ENCODE results near the gene YOD1. TPM values are rescaled to one million over a fixed set of nuclear protein-coding genes. Genes with fewer than 3 reads are reported as not detected.

Gene YOD1
- total RNA-seq, 1 experiment from 2014 or later: 11.8 TPM

DNA sequence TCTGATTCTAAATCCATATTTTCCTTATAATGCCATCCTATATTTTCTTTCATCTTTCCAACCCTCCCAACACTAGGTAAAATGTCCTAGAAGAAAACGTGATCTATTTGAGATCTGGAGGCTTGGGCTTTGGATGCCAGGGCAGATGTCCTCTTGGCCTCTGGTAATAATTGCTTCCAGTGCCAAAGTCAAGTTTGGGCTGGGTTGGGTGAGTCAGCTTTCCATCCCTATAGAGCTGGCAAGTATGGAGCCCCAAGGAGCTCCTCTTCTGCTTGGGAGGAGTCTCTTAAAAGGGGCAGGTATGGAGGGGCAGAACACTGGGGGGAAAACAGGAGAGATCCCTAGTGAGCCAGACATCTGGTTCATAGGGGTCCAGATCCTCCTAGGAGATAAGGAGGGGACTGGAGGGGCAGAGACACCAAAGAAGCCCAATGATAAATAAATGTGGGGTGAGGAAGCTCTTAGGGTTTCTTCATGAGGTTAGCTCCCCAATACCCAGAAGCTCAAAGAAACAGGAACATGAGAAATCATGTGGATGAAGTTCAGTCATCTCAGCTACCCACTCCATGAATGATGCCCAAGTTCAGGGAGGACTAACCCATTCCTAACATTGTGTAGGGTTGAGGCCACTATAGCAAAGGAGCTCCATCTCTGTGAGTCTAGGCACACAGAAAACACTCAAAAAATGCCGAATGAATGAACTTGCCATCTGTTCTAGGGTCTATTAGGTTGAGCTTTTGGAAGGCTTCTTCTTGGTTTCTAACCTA is 21.9 kb downstream of the YOD1 start:
- H3K36me3 Mint-ChIP-seq (ENCODE audit: insufficient read depth, unreplicated experiment): peaks cover 24% of the 10 kb centered on the region
- TF ChIP-seq, protein P1, sequence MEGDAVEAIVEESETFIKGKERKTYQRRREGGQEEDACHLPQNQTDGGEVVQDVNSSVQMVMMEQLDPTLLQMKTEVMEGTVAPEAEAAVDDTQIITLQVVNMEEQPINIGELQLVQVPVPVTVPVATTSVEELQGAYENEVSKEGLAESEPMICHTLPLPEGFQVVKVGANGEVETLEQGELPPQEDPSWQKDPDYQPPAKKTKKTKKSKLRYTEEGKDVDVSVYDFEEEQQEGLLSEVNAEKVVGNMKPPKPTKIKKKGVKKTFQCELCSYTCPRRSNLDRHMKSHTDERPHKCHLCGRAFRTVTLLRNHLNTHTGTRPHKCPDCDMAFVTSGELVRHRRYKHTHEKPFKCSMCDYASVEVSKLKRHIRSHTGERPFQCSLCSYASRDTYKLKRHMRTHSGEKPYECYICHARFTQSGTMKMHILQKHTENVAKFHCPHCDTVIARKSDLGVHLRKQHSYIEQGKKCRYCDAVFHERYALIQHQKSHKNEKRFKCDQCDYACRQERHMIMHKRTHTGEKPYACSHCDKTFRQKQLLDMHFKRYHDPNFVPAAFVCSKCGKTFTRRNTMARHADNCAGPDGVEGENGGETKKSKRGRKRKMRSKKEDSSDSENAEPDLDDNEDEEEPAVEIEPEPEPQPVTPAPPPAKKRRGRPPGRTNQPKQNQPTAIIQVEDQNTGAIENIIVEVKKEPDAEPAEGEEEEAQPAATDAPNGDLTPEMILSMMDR (IDR thresholded peaks at IDR 0.05; ENCODE audit: insufficient read depth in 1 of 2, low read depth in 1 of 2, low read length in 1 of 2, severe bottlenecking in 1 of 2, unreplicated experiment in 1 of 2): no peak
- peaks cover 84% of the 10 kb centered on the region for H3K4me1 ChIP-seq
- POLR2A ChIA-PET: interaction anchor here (0.8 kb wide), 1 partner anchor 23 kb away, joined by 4 read pairs; no protein-coding TSS in a partner anchor
- H3K4me1 Mint-ChIP-seq (ENCODE audit: low read depth, unreplicated experiment): peaks cover 65% of the 10 kb centered on the region
- BruUV-seq (replicated peaks): no TSS peak
- CTCF ChIA-PET: no interaction called here
- intact Hi-C loops (cut with micrococcal nuclease; ENCODE audit: unreplicated experiment): no loop called here
- H3K9me3 Mint-ChIP-seq (ENCODE audit: unreplicated experiment): no peaks in the 10 kb centered on the region
- H3K27ac Mint-ChIP-seq (ENCODE audit: unreplicated experiment): no peak overlapping the region
- H3K4me3 Mint-ChIP-seq (ENCODE audit: unreplicated experiment): no peak overlapping the region
- no peak overlapping the region for H3K4me3 ChIP-seq (ENCODE audit: low read depth, low read length)
- no peaks in the 10 kb centered on the region for H3K27me3 Mint-ChIP-seq (ENCODE audit: insufficient read depth, unreplicated experiment)
- H3K27me3 ChIP-seq (replicated peaks; ENCODE audit: control insufficient read depth, insufficient read depth, low read length): no peaks in the 10 kb centered on the region
- no peak for DNase-seq
- peaks cover 3% of the 10 kb centered on the region; the same call in 1 of the 2 replicates for H3K36me3 ChIP-seq (ENCODE audit: control insufficient read depth, insufficient read depth, low read length)
- no peaks in the 10 kb centered on the region for H3K9me3 ChIP-seq

DNA sequence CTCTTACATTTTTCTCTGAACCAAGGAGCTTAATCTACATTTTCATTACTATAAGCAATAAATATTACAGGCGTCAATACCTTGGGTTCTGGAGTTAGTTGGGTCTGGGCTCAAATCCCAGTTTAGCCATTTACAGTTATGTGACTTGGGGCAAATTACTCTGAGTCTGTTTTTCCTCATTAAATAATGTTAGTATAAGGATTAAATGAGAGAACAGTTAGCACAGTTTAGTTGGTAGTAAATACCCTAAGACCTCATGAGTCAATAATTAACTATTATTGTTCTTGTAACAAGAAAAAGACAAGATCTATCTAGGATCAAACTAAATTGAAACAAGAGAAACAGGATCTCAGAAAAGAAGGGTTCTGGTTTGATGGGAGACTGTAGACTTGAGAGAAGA is 23.1 kb downstream of the YOD1 start:
- CTCF ChIA-PET: no interaction called here
- H3K4me3 ChIP-seq (ENCODE audit: low read depth, low read length): no peak overlapping the region
- no peaks in the 10 kb centered on the region for H3K9me3 ChIP-seq

DNA sequence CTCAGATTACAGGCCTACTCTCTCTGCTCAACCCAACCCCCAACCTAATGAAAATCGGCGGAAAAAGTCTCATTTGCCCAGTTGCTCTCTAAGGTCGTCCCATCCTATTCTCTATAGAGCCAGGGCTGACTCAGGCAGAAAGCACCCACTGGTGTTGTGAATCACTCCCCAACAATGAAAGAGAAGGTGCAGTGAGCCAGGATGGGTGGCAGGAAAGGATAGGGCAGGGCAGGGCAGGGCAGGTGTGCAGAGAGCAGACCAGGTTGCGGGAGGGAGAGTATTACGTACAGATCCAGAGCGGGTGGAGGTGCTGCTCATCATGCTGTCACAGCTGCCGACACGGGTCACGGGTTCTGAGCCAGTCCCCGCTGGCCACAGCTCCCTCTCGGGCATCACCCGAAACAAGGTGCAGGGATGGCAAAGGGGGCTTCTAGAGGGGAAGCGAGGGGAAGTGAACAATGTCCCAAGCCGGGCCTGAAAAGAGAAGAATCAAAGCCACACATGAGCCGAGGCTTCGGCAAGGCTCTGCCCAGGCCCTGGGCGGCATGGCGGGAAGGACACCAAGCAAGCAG is 23.7 kb downstream of the YOD1 start:
- Mint-ChIP-seq H3K4me1 (ENCODE audit: low read depth, unreplicated experiment) (peaks cover 57% of the 10 kb centered on the region), H3K9me3 (ENCODE audit: unreplicated experiment) (no peaks in the 10 kb centered on the region), H3K27ac (ENCODE audit: unreplicated experiment) (peak overlapping the region; percentile 63), H3K36me3 (ENCODE audit: insufficient read depth, unreplicated experiment) (peaks cover 41% of the 10 kb centered on the region), H3K27me3 (ENCODE audit: insufficient read depth, unreplicated experiment) (no peaks in the 10 kb centered on the region), H3K4me3 (ENCODE audit: unreplicated experiment) (peak overlapping the region; percentile 10)
- Histone ChIP-seq H3K4me3 (ENCODE audit: low read depth, low read length) (no peak overlapping the region), H3K9me3 (no peaks in the 10 kb centered on the region), H3K27me3 (replicated peaks; ENCODE audit: control insufficient read depth, insufficient read depth, low read length) (no peaks in the 10 kb centered on the region), H3K36me3 (ENCODE audit: control insufficient read depth, insufficient read depth, low read length) (peaks cover 5% of the 10 kb centered on the region; the same call in 1 of the 2 replicates), H3K4me1 (peaks cover 80% of the 10 kb centered on the region)
- DNase-seq: no peak
- BruUV-seq (replicated peaks): no TSS peak
- ChIA-PET CTCF (no interaction called here), POLR2A (no interaction called here)
- TF ChIP-seq, protein P1 (IDR thresholded peaks at IDR 0.05; ENCODE audit: insufficient read depth in 1 of 2, low read depth in 1 of 2, low read length in 1 of 2, severe bottlenecking in 1 of 2, unreplicated experiment in 1 of 2): no peak
- intact Hi-C loops (cut with micrococcal nuclease; ENCODE audit: unreplicated experiment): no loop called here

More for the DNA sequence above, 23.1 kb downstream of the YOD1 start:
- H3K27me3 Mint-ChIP-seq (ENCODE audit: insufficient read depth, unreplicated experiment): no peaks in the 10 kb centered on the region
- H3K4me1 Mint-ChIP-seq (ENCODE audit: low read depth, unreplicated experiment): peaks cover 63% of the 10 kb centered on the region
- no peaks in the 10 kb centered on the region for H3K27me3 ChIP-seq (replicated peaks; ENCODE audit: control insufficient read depth, insufficient read depth, low read length)
- intact Hi-C loops (cut with micrococcal nuclease; ENCODE audit: unreplicated experiment): no loop called here
- no TSS peak for BruUV-seq (replicated peaks)
- TF ChIP-seq, protein P1 (IDR thresholded peaks at IDR 0.05; ENCODE audit: insufficient read depth in 1 of 2, low read depth in 1 of 2, low read length in 1 of 2, severe bottlenecking in 1 of 2, unreplicated experiment in 1 of 2): no peak
- peaks cover 5% of the 10 kb centered on the region; the same call in 1 of the 2 replicates for H3K36me3 ChIP-seq (ENCODE audit: control insufficient read depth, insufficient read depth, low read length)
- H3K9me3 Mint-ChIP-seq (ENCODE audit: unreplicated experiment): no peaks in the 10 kb centered on the region
- H3K4me1 ChIP-seq: peaks cover 81% of the 10 kb centered on the region
- H3K27ac Mint-ChIP-seq (ENCODE audit: unreplicated experiment): no peak overlapping the region
- H3K4me3 Mint-ChIP-seq (ENCODE audit: unreplicated experiment): no peak overlapping the region
- POLR2A ChIA-PET: no interaction called here
- DNase-seq: no peak
- H3K36me3 Mint-ChIP-seq (ENCODE audit: insufficient read depth, unreplicated experiment): peaks cover 35% of the 10 kb centered on the region
